ENCODE measurements around the gene TDG.
A peak's percentile ranks its signal among the peaks of the same experiment; 100 is the strongest.

DNA sequence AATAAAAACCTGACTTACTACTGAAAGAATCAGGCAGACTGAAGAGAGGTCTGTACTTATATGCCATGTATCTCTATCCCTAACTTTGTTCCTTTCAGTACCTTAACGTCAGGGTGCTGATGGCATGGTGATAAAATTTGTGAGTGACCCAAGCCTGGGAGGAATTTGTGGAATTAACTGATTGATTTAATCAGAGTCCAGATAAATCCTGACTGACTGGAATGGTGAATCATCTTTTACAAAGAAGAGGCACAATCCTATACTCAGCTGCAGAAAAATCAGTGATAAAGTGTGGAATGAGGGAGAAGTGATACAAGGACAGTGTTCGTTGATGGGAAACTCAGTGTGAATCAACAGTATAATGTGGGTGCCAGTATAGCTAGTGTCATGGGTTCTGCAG is 3.7 kb downstream of the TDG start:
- TF ChIP-seq ZNF70 (CRISPR knock-in tag; IDR thresholded peaks at IDR 0.05) (no peak), ARNTL (CRISPR knock-in tag; IDR thresholded peaks at IDR 0.05; ENCODE audit: borderline replicate concordance, low read depth) (no peak), ZFP30 (CRISPR knock-in tag; IDR thresholded peaks at IDR 0.05) (no peak), ISL1 (CRISPR knock-in tag; IDR thresholded peaks at IDR 0.05) (peak; percentile 71), TOX (CRISPR knock-in tag; IDR thresholded peaks at IDR 0.05; ENCODE audit: borderline replicate concordance) (no peak), ESRRG (CRISPR knock-in tag; IDR thresholded peaks at IDR 0.05) (no peak)
- TF ChIP-seq, protein P1, sequence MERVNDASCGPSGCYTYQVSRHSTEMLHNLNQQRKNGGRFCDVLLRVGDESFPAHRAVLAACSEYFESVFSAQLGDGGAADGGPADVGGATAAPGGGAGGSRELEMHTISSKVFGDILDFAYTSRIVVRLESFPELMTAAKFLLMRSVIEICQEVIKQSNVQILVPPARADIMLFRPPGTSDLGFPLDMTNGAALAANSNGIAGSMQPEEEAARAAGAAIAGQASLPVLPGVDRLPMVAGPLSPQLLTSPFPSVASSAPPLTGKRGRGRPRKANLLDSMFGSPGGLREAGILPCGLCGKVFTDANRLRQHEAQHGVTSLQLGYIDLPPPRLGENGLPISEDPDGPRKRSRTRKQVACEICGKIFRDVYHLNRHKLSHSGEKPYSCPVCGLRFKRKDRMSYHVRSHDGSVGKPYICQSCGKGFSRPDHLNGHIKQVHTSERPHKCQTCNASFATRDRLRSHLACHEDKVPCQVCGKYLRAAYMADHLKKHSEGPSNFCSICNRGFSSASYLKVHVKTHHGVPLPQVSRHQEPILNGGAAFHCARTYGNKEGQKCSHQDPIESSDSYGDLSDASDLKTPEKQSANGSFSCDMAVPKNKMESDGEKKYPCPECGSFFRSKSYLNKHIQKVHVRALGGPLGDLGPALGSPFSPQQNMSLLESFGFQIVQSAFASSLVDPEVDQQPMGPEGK (CRISPR knock-in tag; IDR thresholded peaks at IDR 0.05; ENCODE audit: borderline replicate concordance): no peak

Measured in SK-N-SH treated with all-trans-retinoic acid at 6 μM for 48 hours (cell line).